ENCODE measurements around the gene RPL13.

The RPL13 gene

GRCh38 chr16:89523680-89524344 is 36.7 kb upstream of the RPL13 start:
- ChIA-PET CTCF (no interaction called here), POLR2A (ENCODE audit: low non-redundant PET) (no interaction called here)
- no peak overlapping the region for H3K27ac ChIP-seq
- DNase-seq (ENCODE audit: low spot score) = no peak
- TF ChIP-seq CTCF (conservative IDR thresholded peaks at IDR 0.05; ENCODE audit: low read depth) = no peak

- CTCF ChIA-PET = no interaction called here
- POLR2A ChIA-PET (ENCODE audit: low non-redundant PET) = interaction anchor here (0.5 kb wide), 1 partner anchor 34 kb away, joined by 3 read pairs; no protein-coding TSS in a partner anchor
- DNase-seq (ENCODE audit: low spot score) = no peak
- H3K27ac ChIP-seq = no peak overlapping the region
- no peak for TF ChIP-seq CTCF (conservative IDR thresholded peaks at IDR 0.05; ENCODE audit: low read depth)
Measured at GRCh38 chr16:89525146-89525913, 35.2 kb upstream of the RPL13 start.

GRCh38 chr16:89529097-89529496 is 31.4 kb upstream of the RPL13 start:
- ChIA-PET CTCF (no interaction called here), POLR2A (ENCODE audit: low non-redundant PET) (interaction anchor here (0.6 kb wide), 1 partner anchor 11 kb away, joined by 8 read pairs; no protein-coding TSS in a partner anchor)
- no peak for TF ChIP-seq CTCF (conservative IDR thresholded peaks at IDR 0.05; ENCODE audit: low read depth)
- no peak for DNase-seq (ENCODE audit: low spot score)
- H3K27ac ChIP-seq = 0 out of 2 replicates have a peak overlapping the region, but pooled peaks have one; percentile 1

- ChIA-PET CTCF (interaction anchor here (0.6 kb wide), 1 partner anchor 88 kb away, joined by 3 read pairs; no protein-coding TSS in a partner anchor), POLR2A (ENCODE audit: low non-redundant PET) (no interaction called here)
- DNase-seq (ENCODE audit: low spot score) = no peak
- no peak overlapping the region; the same call in 1 of the 2 replicates for H3K27ac ChIP-seq
- TF ChIP-seq CTCF (conservative IDR thresholded peaks at IDR 0.05; ENCODE audit: low read depth) = no peak
Measured at GRCh38 chr16:89530401-89531381, 29.8 kb upstream of the RPL13 start.

- ChIA-PET CTCF (interaction anchor here (0.7 kb wide), 1 partner anchor 156 kb away, joined by 8 read pairs; no protein-coding TSS in a partner anchor), POLR2A (ENCODE audit: low non-redundant PET) (no interaction called here)
- H3K27ac ChIP-seq = no peak overlapping the region
- no peak for DNase-seq (ENCODE audit: low spot score)
- no peak for TF ChIP-seq CTCF (conservative IDR thresholded peaks at IDR 0.05; ENCODE audit: low read depth)
Measured at GRCh38 chr16:89531821-89532526, 28.5 kb upstream of the RPL13 start.
